GM10248 (cell line): ENCODE measurements around the gene DNAL4.

ENCODE experiments used
- CTCF ChIA-PET: fragments of 300-600 bp; sonication (Branson Sonifier 250); formaldehyde crosslinking; extraction: SDS; loops from one replicate; lab custom pipeline; 2021; ENCODE audit warnings: antibody characterized with exemption; lab: Yijun Ruan, JAX
- POLR2A ChIA-PET: fragments of 350-650 bp; sonication (Branson Sonifier 250); formaldehyde crosslinking; extraction: SDS; loops from one replicate; lab custom pipeline; 2020; ENCODE audit warnings: antibody characterized with exemption; lab: Yijun Ruan, JAX
- DNase-seq: peaks from one replicate; pipeline ENCODE4 v3.0.0; 2012; ENCODE audit errors: extremely low spot score
- TF ChIP-seq, protein P1 (sequence below): IDR thresholded peaks from 2 replicates; pipeline ENCODE4 v1.5.1; 2012; ENCODE audit warnings: mild to moderate bottlenecking, low read depth; ENCODE audit errors: extremely low read depth, missing control alignments, control extremely low read depth

DNAL4 gene

DNA sequence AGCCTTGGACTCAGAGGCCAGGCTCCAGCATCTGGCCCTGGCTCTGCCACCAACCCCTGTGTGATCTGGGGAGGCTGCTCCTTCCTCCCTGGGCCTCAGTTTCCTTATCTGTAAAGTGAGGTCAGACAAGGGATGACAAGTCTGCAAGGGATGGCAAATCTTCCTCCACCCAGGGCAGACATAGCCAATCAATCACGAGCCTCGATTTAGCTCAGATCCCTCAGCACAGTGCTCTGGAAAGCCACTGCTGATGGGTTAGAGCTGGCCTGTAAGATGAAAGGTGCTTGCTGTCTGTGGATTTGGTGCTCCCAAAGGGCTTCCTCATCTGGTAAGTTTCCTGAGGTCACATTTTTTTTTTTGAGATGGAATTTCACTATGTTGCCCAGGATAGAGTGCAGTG lies 29.7 kb upstream of the DNAL4 start:
- TF ChIP-seq, protein P1, sequence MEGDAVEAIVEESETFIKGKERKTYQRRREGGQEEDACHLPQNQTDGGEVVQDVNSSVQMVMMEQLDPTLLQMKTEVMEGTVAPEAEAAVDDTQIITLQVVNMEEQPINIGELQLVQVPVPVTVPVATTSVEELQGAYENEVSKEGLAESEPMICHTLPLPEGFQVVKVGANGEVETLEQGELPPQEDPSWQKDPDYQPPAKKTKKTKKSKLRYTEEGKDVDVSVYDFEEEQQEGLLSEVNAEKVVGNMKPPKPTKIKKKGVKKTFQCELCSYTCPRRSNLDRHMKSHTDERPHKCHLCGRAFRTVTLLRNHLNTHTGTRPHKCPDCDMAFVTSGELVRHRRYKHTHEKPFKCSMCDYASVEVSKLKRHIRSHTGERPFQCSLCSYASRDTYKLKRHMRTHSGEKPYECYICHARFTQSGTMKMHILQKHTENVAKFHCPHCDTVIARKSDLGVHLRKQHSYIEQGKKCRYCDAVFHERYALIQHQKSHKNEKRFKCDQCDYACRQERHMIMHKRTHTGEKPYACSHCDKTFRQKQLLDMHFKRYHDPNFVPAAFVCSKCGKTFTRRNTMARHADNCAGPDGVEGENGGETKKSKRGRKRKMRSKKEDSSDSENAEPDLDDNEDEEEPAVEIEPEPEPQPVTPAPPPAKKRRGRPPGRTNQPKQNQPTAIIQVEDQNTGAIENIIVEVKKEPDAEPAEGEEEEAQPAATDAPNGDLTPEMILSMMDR: no peak
- DNase-seq: no peak
- CTCF ChIA-PET: interaction anchor here (2.5 kb wide), 1 partner anchor 55 kb away, joined by 8 read pairs; no protein-coding TSS in a partner anchor
- POLR2A ChIA-PET: no interaction called here

DNA sequence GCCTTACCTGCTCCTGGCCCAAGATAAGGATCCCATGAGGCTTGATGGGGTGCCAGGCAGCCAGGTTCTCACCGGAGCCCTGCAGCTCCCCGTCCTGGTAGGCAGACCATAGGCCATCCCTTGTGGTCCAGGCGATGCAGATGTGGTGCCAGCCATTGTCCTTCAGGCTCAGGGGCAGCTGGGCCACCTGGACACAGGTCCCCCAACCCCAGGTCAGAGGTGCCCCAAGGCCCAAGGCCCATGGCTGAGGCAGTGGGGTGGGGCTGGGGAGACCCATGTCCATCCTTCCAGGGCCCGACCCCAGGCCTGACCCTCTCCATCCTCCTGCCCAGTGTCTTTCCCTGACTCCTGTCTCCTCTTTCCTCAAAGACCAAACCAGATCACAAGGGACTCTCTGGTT lies 29.1 kb upstream of the DNAL4 start:
- ChIA-PET CTCF (interaction anchor here (2.5 kb wide), 1 partner anchor 54 kb away, joined by 8 read pairs; no protein-coding TSS in a partner anchor), POLR2A (no interaction called here)
- TF ChIP-seq, protein P1: no peak
- no peak for DNase-seq

- ChIA-PET POLR2A (interaction anchor here (0.6 kb wide), 1 partner anchor 1611 kb away, joined by 4 read pairs; no protein-coding TSS in a partner anchor), CTCF (interaction anchor here (0.6 to 1.4 kb wide), 2 partner anchors 18 to 354 kb away, joined by 3 to 4 read pairs; no protein-coding TSS in a partner anchor)
- no peak for DNase-seq
- TF ChIP-seq, protein P1: no peak
Observed at GRCh38 chr22:38820020-38820419, 26.1 kb upstream of the DNAL4 start.

DNA sequence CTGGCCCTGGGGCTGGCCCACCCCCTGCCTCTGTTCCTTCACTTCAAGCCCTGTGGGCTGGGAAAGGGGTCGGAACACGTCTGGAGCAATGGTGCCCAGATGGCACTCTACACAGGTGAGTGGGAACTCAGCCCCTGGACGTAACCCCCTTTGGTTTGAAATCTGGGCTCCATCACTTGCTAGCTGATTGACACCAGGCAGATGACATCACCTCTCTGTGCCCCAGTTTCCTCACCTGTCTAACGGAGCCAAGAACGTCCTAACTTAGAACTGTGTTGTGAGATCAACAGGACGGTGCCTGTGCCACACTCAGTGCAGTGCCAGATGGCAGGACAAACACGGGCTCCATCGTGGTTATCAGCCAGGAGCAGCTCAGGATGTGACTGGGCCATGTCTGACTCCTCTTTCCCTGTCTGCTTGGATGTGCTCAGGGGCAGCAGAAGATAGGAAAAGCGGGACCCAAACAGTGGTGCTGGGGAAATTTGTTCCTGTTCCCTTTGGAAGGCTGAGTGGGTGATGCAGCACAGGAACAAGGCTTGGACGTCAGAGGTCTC lies 25.5 kb upstream of the DNAL4 start:
- no peak for DNase-seq
- TF ChIP-seq, protein P1: no peak
- ChIA-PET POLR2A (interaction anchor here (0.6 kb wide), 1 partner anchor 1611 kb away, joined by 4 read pairs; no protein-coding TSS in a partner anchor), CTCF (interaction anchor here (1.2 to 1.6 kb wide), 3 partner anchors 8 to 19 kb away, joined by 3 to 4 read pairs (median 4); no protein-coding TSS in a partner anchor)

GRCh38 chr22:38817196-38817595 lies 23.3 kb upstream of the DNAL4 start:
- no peak for DNase-seq
- CTCF ChIA-PET: no interaction called here
- POLR2A ChIA-PET: no interaction called here
- TF ChIP-seq, protein P1: no peak

DNA sequence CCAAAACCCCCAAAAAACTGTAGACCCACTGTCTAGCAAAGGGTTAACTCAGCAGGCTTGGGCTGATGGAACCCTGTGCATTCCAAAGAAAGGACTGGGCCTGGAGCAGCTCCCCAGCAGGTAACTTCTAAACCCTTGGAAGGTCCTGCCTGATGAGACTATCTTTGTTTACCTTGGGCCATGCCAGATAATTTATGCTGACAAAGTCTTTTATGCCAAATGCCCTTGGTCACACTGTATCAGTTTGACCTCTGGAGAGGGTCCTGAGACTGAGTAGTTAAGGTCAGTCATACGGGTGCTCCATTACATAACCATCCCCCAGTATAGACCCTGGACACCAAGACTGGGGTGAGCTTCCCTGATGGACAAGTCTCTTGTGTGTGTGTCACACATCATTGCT lies 21.9 kb upstream of the DNAL4 start:
- TF ChIP-seq, protein P1: no peak
- POLR2A ChIA-PET: no interaction called here
- CTCF ChIA-PET: interaction anchor here (1.1 kb wide), 1 partner anchor 9 kb away, joined by 3 read pairs; no protein-coding TSS in a partner anchor
- DNase-seq: no peak
